Activated naive CD4-positive, alpha-beta T cell treated with anti-CD3 and anti-CD28 coated beads, Interleukin-2, amount 10 ng/mL, durations not matched to agents 7 days and 5 days (primary cell): Measurements from ENCODE around the gene SMIM1.

Experiments
- CTCF ChIA-PET: fragments of 350-600 bp; sonication (Branson Sonifier 250); formaldehyde crosslinking; loops from one replicate; lab custom pipeline; 2021; ENCODE audit warnings: antibody characterized with exemption; lab: Charles Lee
- DNase-seq: peaks from one replicate; pipeline ENCODE4 v3.0.0-alpha.2; 2020
- H3K27ac Mint-ChIP-seq: one replicate; pipeline ENCODE4 v1.8.0; 2021; ENCODE audit warnings: mild to moderate bottlenecking, moderate library complexity, mixed read lengths
- H3K27me3 Mint-ChIP-seq: one replicate; pipeline ENCODE4 v1.8.0; 2021; ENCODE audit warnings: mild to moderate bottlenecking, mixed read lengths
- H3K36me3 Mint-ChIP-seq: one replicate; pipeline ENCODE4 v1.8.0; 2021; ENCODE audit warnings: mixed read lengths
- H3K4me1 Mint-ChIP-seq: one replicate; pipeline ENCODE4 v1.8.0; 2021; ENCODE audit warnings: mixed read lengths
- H3K4me3 Mint-ChIP-seq: one replicate; pipeline ENCODE4 v1.8.0; 2021; ENCODE audit warnings: mild to moderate bottlenecking, moderate library complexity, mixed read lengths
- H3K9me3 Mint-ChIP-seq: one replicate; pipeline ENCODE4 v1.8.0; 2021; ENCODE audit warnings: mixed read lengths

The SMIM1 gene

DNA sequence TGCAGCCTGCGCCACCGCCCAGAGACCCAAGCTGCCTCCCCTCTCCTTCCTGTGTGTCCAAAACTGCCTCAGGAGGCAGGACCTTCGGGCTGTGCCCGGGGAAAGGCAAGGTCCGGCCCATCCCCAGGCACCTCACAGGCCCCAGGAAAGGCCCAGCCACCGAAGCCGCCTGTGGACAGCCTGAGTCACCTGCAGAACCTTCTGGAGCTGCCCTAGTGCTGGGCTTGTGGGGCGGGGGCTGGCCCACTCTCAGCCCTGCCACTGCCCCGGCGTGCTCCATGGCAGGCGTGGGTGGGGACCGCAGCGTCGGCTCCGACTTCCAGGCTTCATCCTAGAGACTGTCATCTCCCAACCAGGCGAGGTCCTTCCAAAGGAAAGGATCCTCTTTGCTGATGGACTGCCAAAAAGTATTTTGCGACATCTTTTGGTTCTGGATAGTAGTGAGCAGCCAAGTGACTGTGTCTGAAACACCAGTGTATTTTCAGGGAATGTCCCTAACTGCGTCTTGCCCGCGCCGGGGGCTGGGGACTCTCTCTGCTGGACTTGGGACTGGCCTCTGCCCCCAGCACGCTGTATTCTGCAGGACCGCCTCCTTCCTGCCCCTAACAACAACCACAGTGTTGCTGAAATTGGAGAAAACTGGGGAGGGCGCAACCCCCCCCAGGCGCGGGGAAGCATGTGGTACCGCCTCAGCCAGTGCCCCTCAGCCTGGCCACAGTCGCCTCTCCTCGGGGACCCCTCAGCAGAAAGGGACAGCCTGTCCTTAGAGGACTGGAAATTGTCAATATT, 39.3 kb upstream of the SMIM1 start:
- Mint-ChIP-seq H3K4me3 (no peak overlapping the region), H3K9me3 (no peaks in the 10 kb centered on the region), H3K27ac (no peak overlapping the region), H3K4me1 (no peaks in the 10 kb centered on the region), H3K27me3 (peaks cover 14% of the 10 kb centered on the region), H3K36me3 (no peaks in the 10 kb centered on the region)
- no peak for DNase-seq
- CTCF ChIA-PET = no interaction called here

DNA sequence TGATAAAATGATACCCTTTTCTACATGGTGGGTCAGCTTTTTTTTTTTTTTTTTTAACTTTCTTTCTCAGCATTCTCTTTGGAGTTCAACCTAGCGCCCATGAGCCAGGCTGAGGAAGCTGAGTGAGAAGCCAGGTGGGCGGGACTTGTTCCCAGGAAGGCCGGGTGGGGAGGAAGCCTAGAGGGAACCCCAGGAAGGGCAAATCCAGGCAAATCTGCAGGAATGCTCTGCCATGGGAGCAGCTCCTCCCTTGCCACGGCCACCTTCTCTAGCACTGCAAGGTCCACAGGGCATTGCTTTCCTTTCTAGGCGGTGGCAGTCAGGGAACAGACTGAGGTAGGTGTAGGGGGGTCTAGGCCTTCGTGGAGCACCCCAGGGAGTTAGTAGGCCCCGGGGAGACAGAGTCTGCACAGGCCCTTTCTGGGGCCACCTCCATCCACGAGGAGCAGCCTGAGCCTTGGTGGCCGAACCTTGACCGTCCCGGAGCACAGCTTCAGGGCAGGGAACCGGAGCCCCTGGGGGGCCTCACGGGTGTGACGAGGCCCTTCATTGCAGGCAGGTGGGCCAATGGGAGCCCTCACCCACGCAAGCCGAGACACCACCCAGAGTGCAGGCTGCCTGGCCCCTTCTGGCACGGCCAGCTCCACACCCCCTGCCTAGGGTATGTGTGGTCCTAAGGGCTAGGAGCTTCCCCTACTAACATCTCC, 38.5 kb upstream of the SMIM1 start:
- no peak overlapping the region for H3K27ac Mint-ChIP-seq
- H3K9me3 Mint-ChIP-seq = no peaks in the 10 kb centered on the region
- H3K4me1 Mint-ChIP-seq = no peaks in the 10 kb centered on the region
- DNase-seq = no peak
- no peaks in the 10 kb centered on the region for H3K36me3 Mint-ChIP-seq
- H3K4me3 Mint-ChIP-seq = no peak overlapping the region
- CTCF ChIA-PET = interaction anchor here (1.1 kb wide), 1 partner anchor 10 kb away, joined by 8 read pairs; no protein-coding TSS in a partner anchor
- H3K27me3 Mint-ChIP-seq = peaks cover 9% of the 10 kb centered on the region

DNA sequence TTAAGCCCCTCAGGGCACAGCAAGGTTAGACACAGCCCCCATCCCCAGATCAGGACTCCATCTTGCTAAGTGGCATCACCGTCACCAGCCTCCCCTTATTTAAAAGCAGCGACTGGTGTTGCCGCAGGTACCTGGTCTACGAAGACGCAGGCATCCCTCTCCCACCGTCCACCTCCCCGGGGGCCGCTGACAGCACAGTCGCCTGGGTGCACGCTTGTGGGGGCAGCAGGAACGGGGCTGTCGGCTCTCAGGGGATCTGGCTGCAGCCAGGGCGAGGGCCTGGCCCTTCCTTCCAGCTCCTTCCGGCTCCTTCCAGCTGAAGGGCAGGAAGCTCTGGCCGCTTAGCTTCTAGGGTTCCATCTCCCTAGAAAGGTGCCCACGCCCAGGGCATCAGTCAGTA, 37.9 kb upstream of the SMIM1 start:
- DNase-seq = no peak
- Mint-ChIP-seq H3K9me3 (no peaks in the 10 kb centered on the region), H3K4me3 (no peak overlapping the region), H3K36me3 (no peaks in the 10 kb centered on the region), H3K4me1 (no peaks in the 10 kb centered on the region), H3K27me3 (peaks cover 7% of the 10 kb centered on the region), H3K27ac (no peak overlapping the region)
- CTCF ChIA-PET = interaction anchor here (1.1 kb wide), 1 partner anchor 10 kb away, joined by 8 read pairs; no protein-coding TSS in a partner anchor

DNA sequence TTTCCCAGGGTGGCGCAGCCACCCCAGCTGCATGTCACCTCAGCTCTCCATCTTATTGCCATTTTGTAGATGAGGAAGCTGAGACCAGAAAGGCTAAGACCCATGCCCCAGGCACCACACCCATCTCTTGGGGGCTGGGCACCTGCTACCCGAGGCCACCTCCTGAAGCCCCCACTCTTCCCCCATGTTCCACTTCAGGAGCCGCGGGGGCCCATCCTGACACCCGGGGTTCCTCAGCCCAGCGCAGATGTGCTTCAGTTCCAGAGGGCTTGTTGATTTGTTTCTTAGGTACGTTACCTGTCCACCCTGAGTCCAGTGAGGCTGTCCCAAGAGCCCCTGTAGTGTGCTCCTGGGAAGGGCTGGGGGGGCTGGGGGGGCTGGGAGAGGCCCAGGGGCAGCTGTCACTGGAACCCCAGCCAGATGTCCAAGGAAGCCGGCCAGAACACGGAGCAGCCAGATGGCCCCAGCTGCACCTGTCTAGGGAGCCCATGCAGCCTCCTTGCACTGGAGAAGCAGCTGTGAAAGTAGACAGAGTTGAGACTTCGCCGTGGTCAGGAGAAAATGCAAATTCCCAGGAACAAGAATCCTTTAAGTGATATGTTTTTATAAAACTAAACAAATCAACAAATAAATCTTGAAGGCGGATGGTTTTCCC, 37.4 kb upstream of the SMIM1 start:
- H3K27me3 Mint-ChIP-seq = peaks cover 7% of the 10 kb centered on the region
- no peak overlapping the region for H3K27ac Mint-ChIP-seq
- CTCF ChIA-PET = interaction anchor here (1.1 kb wide), 1 partner anchor 11 kb away, joined by 8 read pairs; no protein-coding TSS in a partner anchor
- H3K4me3 Mint-ChIP-seq = no peak overlapping the region
- no peaks in the 10 kb centered on the region for H3K36me3 Mint-ChIP-seq
- H3K4me1 Mint-ChIP-seq = no peaks in the 10 kb centered on the region
- DNase-seq = no peak
- H3K9me3 Mint-ChIP-seq = no peaks in the 10 kb centered on the region

DNA sequence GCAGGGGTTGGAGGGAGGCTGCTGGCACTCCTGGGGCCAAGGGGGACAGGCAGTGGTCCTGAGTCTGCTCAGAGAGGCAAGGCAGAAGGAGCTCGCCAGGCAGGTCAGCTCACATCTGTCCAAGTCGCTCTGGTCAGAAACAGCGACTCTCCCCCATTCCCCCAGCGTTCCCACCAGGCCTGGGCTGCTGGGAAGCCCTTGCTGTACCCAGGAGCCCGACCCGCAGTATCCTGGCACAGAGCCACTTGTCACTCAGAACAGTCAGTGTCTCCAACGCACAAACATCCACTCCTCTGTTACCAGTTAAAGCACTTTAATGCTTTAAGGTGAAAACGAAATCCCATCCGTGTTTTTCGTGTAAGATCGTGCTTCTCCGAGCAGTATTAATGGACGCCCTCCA, 36.9 kb upstream of the SMIM1 start:
- no peaks in the 10 kb centered on the region for H3K4me1 Mint-ChIP-seq
- no peaks in the 10 kb centered on the region for H3K36me3 Mint-ChIP-seq
- no peak for DNase-seq
- no peaks in the 10 kb centered on the region for H3K9me3 Mint-ChIP-seq
- H3K4me3 Mint-ChIP-seq = no peak overlapping the region
- H3K27ac Mint-ChIP-seq = no peak overlapping the region
- H3K27me3 Mint-ChIP-seq = peaks cover 7% of the 10 kb centered on the region
- CTCF ChIA-PET = no interaction called here

DNA sequence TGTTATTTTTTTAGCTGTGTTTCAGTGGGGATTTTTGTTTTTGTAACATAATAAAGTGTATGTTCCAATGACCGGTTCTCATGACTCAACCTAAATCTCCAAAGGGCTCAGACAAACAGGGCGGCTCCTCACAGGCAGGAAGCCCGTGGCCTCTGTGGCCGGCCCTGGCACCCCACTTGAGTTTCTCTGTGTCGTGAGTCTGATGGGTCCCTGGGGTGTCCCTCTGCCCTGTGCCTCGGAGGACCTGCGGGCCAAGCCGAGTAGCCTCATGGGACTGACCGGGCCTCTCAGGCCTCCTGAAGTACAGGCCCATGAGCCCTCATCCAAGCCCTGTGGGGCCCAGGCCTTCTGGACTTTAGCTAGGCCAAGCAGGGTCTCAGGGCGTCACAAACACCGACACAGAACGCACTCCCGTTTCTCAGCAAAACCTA, 36.4 kb upstream of the SMIM1 start:
- Mint-ChIP-seq H3K36me3 (no peaks in the 10 kb centered on the region), H3K27me3 (peaks cover 4% of the 10 kb centered on the region), H3K27ac (no peak overlapping the region), H3K4me1 (no peaks in the 10 kb centered on the region), H3K9me3 (no peaks in the 10 kb centered on the region), H3K4me3 (no peak overlapping the region)
- no peak for DNase-seq
- CTCF ChIA-PET = no interaction called here

DNA sequence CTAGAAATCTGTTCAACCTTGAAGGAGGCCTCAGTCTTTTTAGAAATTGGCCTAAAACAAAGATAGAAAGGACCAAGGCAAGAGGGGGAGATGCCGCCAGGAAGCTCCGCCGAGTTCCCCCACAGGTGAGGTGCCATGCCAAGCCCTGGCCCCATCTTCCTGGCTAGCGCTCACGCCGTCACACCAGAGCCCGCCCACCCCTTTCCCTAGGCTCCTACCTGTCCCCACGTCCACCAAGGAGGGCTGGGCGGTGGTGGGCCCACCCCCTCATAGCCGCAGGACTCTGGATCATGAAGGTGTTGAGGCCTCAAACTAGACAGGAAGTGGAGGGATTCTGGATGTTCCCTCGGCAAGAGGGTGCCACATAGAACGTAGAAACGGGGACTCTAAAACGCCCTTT, 35.8 kb upstream of the SMIM1 start:
- Mint-ChIP-seq H3K4me1 (no peaks in the 10 kb centered on the region), H3K27me3 (no peaks in the 10 kb centered on the region), H3K4me3 (no peak overlapping the region), H3K9me3 (no peaks in the 10 kb centered on the region), H3K36me3 (peaks cover 3% of the 10 kb centered on the region), H3K27ac (no peak overlapping the region)
- CTCF ChIA-PET = no interaction called here
- no peak for DNase-seq

DNA sequence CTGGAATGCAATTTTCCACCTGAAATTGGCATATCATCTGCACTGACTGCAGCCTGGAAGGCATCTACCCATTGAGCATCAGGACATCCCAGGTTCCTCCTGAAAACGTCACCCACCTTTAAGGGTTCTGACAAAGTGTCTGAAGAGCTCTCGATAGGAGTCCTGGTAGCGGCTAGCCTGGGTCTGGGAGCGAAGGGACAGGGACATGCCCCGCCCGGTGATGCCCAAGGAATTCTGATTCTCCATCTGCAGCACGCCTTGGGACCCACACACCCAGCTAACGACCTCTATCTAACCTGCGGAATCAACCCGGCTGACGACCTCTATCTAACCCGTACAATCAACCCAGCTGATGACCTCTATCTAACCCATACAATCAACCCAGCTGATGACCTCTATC, 33.6 kb upstream of the SMIM1 start:
- peaks cover 3% of the 10 kb centered on the region for H3K36me3 Mint-ChIP-seq
- H3K27ac Mint-ChIP-seq = no peak overlapping the region
- CTCF ChIA-PET = no interaction called here
- DNase-seq = no peak
- H3K9me3 Mint-ChIP-seq = no peaks in the 10 kb centered on the region
- H3K27me3 Mint-ChIP-seq = no peaks in the 10 kb centered on the region
- H3K4me1 Mint-ChIP-seq = no peaks in the 10 kb centered on the region
- no peak overlapping the region for H3K4me3 Mint-ChIP-seq

DNA sequence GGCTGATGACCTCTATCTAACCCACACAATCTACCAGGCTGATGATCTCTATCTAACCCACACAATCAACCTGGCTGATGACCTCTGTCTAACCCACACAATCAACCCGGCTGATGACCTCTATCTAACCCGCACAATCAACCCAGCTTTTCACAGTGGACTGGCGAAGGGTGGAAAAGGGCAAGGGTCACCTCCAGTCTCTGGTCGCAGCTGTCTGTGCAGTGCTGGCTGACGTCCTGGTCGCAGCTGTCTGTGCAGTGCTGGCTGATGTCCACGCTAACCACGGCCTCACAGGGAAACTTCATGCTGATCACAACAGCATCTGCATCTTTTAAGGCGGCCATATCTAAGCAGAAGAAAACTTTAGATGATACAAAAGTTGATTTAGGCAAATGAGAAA, 32.5 kb upstream of the SMIM1 start:
- H3K27me3 Mint-ChIP-seq = no peaks in the 10 kb centered on the region
- H3K36me3 Mint-ChIP-seq = peaks cover 3% of the 10 kb centered on the region
- no peak for DNase-seq
- CTCF ChIA-PET = interaction anchor here (1.0 kb wide), 1 partner anchor 17 kb away, joined by 3 read pairs; no protein-coding TSS in a partner anchor
- no peak overlapping the region for H3K27ac Mint-ChIP-seq
- H3K9me3 Mint-ChIP-seq = no peaks in the 10 kb centered on the region
- peaks cover 2% of the 10 kb centered on the region for H3K4me1 Mint-ChIP-seq
- no peak overlapping the region for H3K4me3 Mint-ChIP-seq

DNA sequence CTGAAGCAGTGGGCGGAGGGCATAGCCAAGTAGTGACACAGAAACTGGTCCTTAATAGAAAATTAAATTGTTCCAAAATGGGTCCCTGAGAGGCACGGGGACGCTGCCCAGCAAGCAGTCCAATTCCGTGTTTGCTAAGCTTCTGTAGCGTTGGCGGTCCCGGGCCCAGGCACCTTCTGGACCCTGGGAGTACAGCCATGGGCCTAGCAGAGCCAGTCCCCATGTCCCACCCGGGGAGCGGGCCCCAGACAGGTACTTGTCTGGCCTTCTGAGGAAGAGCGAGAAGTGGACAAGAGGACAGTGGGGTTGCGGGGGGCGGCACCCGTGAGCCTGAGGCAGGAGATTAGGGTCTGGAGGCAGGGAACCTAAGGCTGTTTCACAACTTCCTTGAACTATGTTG, 31.8 kb upstream of the SMIM1 start:
- Mint-ChIP-seq H3K36me3 (peaks cover 3% of the 10 kb centered on the region), H3K4me1 (peaks cover 9% of the 10 kb centered on the region), H3K27me3 (no peaks in the 10 kb centered on the region), H3K9me3 (no peaks in the 10 kb centered on the region), H3K4me3 (no peak overlapping the region), H3K27ac (no peak overlapping the region)
- CTCF ChIA-PET = interaction anchor here (1.0 kb wide), 1 partner anchor 18 kb away, joined by 3 read pairs; no protein-coding TSS in a partner anchor
- no peak for DNase-seq

DNA sequence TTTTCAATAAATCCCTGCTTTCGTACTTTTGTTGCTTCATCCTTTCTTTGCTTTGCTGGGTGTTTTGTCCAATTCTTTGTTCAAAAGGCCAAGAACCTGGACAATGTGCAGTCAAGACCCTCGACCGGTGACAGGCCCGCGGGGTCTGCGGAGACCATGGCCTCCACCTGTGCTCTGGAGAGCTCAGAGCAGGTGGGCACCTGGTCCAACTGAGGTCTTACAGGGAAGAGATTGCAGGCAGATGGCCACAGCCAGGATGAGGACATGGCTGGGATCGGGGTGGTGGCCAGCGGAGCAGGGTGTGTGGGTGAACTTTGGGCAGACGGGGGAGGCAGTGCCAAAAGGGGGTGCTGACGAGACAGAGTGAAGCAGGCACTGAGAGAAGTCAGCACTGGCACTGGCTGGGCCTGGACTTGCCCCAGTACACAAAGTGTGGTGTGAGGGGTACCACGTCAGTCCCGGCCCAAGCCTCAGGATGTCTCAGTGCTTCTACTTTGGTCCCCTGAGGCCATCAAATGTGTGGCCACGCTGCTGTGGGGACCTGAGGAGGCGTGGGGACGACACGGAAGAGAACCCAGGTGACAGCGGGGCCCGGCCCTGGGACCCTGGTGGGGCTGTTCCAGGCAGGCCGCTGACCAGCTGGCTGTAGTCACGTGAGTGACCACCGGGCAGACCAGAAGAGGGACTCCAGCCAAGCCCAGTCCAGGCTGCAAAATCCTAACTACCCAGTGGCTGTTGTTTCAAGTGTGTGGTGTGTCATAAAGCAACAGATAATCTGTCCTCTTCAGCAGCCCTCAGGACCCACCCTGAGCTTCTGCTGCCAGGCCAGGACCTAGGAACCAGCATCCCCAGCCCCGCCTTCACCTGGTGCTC, 30.7 kb upstream of the SMIM1 start:
- H3K27me3 Mint-ChIP-seq = no peaks in the 10 kb centered on the region
- DNase-seq = no peak
- peaks cover 3% of the 10 kb centered on the region for H3K36me3 Mint-ChIP-seq
- H3K4me3 Mint-ChIP-seq = no peak overlapping the region
- H3K27ac Mint-ChIP-seq = no peak overlapping the region
- no peaks in the 10 kb centered on the region for H3K9me3 Mint-ChIP-seq
- peaks cover 17% of the 10 kb centered on the region for H3K4me1 Mint-ChIP-seq
- CTCF ChIA-PET = interaction anchor here (1.6 kb wide), 1 partner anchor 21 kb away, joined by 3 read pairs; no protein-coding TSS in a partner anchor

DNA sequence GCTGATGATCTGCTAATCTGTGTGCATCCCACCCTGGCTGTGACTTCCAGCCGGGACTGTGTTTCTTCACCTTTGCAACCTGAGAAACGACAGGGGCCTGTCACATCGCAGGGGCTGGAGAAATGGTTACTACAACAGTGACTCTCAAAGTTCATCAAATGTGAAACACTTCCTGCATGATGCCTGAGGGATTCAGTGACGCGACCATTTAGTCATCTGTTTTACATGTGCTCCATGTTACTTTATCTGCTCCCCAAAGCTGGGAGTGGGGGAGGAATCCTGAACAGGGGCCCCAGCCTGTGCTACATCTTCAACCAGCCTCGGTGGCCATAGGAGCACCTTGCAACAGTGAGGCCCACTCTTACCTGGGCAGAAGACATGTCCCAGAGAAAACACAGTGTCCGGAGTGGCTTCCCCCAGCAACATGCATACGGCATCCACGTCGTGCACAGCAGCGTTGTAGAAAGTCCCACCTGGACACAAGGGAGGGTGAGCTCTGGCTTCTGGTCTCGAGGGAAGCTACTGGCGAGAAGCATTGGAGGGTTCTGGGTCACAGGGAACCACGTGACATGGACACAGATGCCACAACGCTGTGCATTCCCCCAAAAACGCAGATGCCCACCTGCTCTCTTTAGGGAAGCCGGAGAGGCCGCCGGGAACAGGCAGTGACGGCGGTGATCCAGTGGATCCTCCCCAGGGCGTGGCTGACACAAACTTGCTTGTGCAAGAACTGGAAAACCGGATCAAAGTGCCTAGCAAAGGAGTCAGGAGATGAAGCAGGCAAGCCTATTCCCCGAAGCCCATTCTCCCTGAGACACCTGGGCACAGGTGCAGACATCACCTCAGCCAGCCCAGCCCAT, 29.9 kb upstream of the SMIM1 start:
- H3K4me3 Mint-ChIP-seq = no peak overlapping the region
- peaks cover 19% of the 10 kb centered on the region for H3K4me1 Mint-ChIP-seq
- DNase-seq = no peak
- no peaks in the 10 kb centered on the region for H3K9me3 Mint-ChIP-seq
- peaks cover 3% of the 10 kb centered on the region for H3K36me3 Mint-ChIP-seq
- H3K27me3 Mint-ChIP-seq = no peaks in the 10 kb centered on the region
- H3K27ac Mint-ChIP-seq = no peak overlapping the region
- CTCF ChIA-PET = interaction anchor here (1.6 kb wide), 1 partner anchor 22 kb away, joined by 3 read pairs; no protein-coding TSS in a partner anchor

DNA sequence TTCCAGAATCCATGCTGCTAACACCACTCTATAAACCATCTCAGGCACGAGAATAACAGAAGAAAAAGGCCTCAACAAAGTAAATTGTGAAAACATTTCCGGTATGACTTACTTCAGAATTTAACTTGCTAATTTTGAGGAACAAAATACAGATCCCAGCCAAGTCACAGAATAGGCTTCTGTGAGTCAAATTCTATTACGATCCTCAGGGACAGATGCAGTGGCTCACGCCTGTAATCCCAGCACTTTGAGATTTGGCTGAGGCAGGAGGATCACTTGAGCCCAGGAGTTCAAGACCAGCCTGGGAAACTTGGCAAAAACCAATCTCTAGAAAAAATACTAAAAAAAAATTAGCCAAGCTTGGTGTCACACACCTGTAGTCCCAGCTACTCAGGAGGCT, 29.1 kb upstream of the SMIM1 start:
- peaks cover 3% of the 10 kb centered on the region for H3K36me3 Mint-ChIP-seq
- CTCF ChIA-PET = interaction anchor here (1.6 kb wide), 1 partner anchor 23 kb away, joined by 3 read pairs; no protein-coding TSS in a partner anchor
- H3K9me3 Mint-ChIP-seq = no peaks in the 10 kb centered on the region
- no peaks in the 10 kb centered on the region for H3K27me3 Mint-ChIP-seq
- no peak for DNase-seq
- H3K27ac Mint-ChIP-seq = no peak overlapping the region
- peaks cover 27% of the 10 kb centered on the region for H3K4me1 Mint-ChIP-seq
- H3K4me3 Mint-ChIP-seq = no peak overlapping the region
